Ascending aorta (tissue), 2 donors: Measurements from ENCODE around the gene HOXA10. TPM values are rescaled to one million over a fixed set of nuclear protein-coding genes. Genes with fewer than 3 reads are reported as not detected.

Experiments used
- DNase-seq, 2 donors: peaks; one replicate each; pipeline ENCODE4 v3.0.0-alpha.2; 2019; ENCODE audit warnings: low spot score in 2 of 2
- H3K27ac ChIP-seq, 2 donors: fragments of 200-600 bp; sonication (generic); one replicate each; pipeline ENCODE4 v1.5.1; 2016 to 2017; ENCODE audit warnings: mild to moderate bottlenecking in 1 of 2
- H3K27me3 ChIP-seq: fragments of 200-600 bp; sonication (generic); one replicate; pipeline ENCODE4 v1.5.1; 2017
- H3K36me3 ChIP-seq, 2 donors: fragments of 200-600 bp; sonication (generic); one replicate each; pipeline ENCODE4 v1.5.1; 2016
- H3K4me1 ChIP-seq, 2 donors: fragments of 200-600 bp; sonication (generic); one replicate each; pipeline ENCODE4 v1.5.1; 2016 to 2017; ENCODE audit warnings: mild to moderate bottlenecking in 1 of 2
- H3K4me3 ChIP-seq, 2 donors: fragments of 200-600 bp; sonication (generic); one replicate each; pipeline ENCODE4 v1.5.1; 2016 to 2017; ENCODE audit warnings: mild to moderate bottlenecking in 1 of 2
- H3K9me3 ChIP-seq, 2 donors: fragments of 200-600 bp; sonication (generic); one replicate each; pipeline ENCODE4 v1.5.1; 2016
- intact Hi-C: fragments of 100-400 bp; cut with DNase I; formaldehyde crosslinking; loops from one replicate; pipeline ENCODE4 v1.15.1; 2023
- total RNA-seq: library from RNA; depleted of rRNA; stranded (reverse); fragments of >200 nt; gene quantifications from one replicate; pipeline ENCODE4 v1.1.0, GENCODE V29; 2016
- TF ChIP-seq, protein P1 (sequence below), 3 experiments: fragments of 200-600 bp in 2 of 3; fragments of 450-650 bp in 1 of 3; sonication (generic) in 2 of 3; IDR thresholded peaks; one replicate each; pipeline ENCODE4 v1.5.1; 2016 to 2019; ENCODE audit warnings: antibody characterized with exemption in 3 of 3, mild to moderate bottlenecking in 1 of 3, moderate library complexity in 1 of 3

The HOXA10 gene
- total RNA-seq, 1 donor from 2014 or later: not detected

DNA sequence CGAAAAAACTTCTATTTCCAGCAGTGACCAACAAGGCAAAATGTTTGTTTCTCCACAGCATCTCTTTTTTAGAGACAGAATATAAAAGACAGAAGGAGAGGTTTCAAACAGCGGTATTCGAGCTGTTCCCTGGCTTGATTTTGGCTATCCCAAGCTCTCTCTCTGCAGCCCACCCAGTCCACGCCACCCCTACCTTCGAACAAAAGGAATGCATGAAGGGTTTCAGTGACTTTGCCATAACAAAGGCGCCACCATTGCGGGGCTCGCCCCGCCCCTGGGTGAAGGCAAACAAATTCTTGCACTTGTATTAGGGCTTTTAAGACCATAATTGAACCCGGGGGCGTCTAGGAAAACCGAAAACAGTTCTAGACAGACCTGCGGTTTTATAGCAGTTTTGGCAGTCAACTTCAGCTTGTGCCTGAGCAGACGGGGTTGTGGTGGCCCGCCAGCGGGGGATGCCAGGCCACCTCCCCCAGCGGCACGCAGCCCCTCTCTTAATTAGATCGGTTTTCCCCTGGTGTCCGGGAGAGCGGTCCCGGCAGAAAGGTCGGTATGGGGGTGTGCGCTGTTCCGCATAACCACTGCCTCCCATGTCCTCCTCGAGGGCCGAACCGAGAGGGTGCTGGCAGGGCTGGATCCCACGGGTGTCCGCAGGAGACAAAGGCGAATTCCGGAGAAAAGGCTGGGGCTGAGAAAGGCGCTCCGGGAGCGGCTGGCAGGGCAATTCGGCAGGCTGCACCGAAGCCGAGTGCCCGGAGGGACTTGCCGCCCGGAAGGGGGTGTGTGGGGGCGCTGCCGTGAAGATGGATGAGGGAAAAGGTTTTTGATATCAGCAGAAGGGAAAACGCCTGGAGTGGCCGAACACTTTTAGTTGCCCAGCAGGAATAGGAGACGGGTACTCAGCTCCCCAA is 13.6 kb upstream of the HOXA10 start:
- Histone ChIP-seq H3K36me3 (no peaks in the 10 kb centered on the region), H3K4me1 (peaks cover 7 to 21% of the 10 kb centered on the region in 2 donors), H3K27me3 (peaks cover 58% of the 10 kb centered on the region), H3K9me3 (no peaks in the 10 kb centered on the region), H3K27ac (no peak overlapping the region), H3K4me3 (peak overlapping the region in 1 of 2 donors; percentile 34)
- intact Hi-C loops: loop anchor here (5.0 kb wide), 1 partner anchor 1320 kb away; no protein-coding TSS in a partner anchor
- peak in 1 of 2 donors; percentile 56 for DNase-seq
- TF ChIP-seq, protein P1, sequence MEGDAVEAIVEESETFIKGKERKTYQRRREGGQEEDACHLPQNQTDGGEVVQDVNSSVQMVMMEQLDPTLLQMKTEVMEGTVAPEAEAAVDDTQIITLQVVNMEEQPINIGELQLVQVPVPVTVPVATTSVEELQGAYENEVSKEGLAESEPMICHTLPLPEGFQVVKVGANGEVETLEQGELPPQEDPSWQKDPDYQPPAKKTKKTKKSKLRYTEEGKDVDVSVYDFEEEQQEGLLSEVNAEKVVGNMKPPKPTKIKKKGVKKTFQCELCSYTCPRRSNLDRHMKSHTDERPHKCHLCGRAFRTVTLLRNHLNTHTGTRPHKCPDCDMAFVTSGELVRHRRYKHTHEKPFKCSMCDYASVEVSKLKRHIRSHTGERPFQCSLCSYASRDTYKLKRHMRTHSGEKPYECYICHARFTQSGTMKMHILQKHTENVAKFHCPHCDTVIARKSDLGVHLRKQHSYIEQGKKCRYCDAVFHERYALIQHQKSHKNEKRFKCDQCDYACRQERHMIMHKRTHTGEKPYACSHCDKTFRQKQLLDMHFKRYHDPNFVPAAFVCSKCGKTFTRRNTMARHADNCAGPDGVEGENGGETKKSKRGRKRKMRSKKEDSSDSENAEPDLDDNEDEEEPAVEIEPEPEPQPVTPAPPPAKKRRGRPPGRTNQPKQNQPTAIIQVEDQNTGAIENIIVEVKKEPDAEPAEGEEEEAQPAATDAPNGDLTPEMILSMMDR (IDR thresholded peaks at IDR 0.05): no peak

DNA sequence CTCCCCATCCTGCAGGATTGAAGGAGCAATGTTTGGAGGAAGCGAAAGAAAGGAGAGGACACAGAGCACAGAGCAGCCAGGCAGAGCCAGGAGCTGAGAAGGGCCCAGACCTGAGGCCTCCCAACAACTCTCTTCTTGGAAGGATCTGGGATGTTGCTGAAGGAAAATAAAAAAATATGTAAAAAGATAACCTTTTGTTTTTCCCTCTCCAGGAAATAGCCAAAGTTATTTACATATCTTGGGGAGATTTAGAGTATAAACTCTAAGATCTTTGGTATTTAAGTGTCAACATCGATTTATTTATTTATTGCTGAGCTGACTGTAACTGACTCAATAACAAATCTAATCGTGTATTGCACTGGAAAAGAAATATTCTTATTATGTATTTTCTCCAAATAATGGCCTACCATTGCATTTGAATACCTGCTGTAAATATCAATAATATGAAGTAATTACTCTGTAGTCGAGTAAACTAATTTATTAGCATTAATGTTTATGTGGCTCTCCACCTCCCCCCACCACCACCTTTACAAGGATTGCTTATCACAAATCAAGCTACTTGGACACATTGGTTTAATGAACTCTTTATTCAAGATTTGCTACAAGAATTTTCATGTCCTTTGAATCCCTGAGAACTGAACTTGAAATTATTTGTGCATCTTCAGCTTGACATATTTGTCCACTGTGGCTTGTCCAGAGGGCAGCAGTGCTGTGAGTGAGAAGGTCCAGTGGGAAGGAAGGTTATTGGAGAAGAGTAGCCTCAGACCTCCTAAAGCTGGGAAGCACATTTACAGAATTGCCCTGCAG is 12.8 kb upstream of the HOXA10 start:
- peaks cover 7 to 19% of the 10 kb centered on the region in 2 donors for H3K4me1 ChIP-seq
- no peak overlapping the region for H3K27ac ChIP-seq

DNA sequence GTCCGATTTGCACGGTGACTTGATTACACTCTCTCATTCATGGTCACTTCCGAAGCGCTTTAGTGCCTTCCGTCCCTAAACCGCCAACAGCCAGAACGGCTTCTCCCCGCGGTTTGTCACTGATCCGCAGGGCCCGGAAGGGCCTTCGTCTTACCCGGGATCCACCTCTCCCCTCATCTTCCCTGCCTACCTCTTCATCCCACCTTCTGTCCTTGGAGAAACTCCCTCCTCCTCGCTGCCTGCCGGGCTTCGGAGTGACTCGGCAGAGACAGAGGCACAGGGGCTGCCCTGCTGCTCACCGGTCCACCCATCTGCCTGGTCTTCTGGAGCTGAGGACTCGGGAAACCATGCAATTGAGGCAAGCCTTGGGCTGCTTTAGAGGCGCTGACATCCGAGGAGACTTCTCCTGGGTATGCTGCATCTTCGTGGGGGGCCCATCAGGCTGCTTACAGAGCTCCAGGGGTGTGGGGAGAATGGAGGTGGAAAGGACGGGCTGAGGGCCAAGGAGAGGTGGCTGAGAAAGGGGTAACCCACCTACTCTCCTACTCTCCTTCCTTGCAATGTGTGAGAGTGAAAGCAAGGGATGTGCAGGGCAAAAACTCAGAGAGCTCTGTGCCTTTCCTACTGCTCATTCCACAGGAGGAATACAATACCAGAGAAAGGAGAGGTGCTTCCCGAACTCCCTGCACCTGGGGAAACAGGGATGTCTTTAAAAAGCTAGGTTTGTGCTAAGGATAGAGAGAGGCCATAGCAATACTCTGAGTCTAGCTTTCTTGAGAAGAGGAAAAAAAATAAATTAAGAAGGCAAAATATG is 11.9 kb upstream of the HOXA10 start:
- H3K27me3 ChIP-seq: peaks cover 44% of the 10 kb centered on the region
- TF ChIP-seq, protein P1 (IDR thresholded peaks at IDR 0.05): no peak
- no peaks in the 10 kb centered on the region for H3K36me3 ChIP-seq
- peaks cover 7 to 19% of the 10 kb centered on the region in 2 donors for H3K4me1 ChIP-seq
- H3K4me3 ChIP-seq: no peak overlapping the region
- H3K9me3 ChIP-seq: no peaks in the 10 kb centered on the region
- peak in 1 of 2 donors; percentile 7 for DNase-seq
- intact Hi-C loops: loop anchor here (5.0 kb wide), 1 partner anchor 1319 kb away; no protein-coding TSS in a partner anchor
- H3K27ac ChIP-seq: no peak overlapping the region

More for the DNA sequence above, 12.8 kb upstream of the HOXA10 start:
- TF ChIP-seq, protein P1 (IDR thresholded peaks at IDR 0.05): no peak
- Histone ChIP-seq H3K9me3 (no peaks in the 10 kb centered on the region), H3K4me3 (no peak overlapping the region), H3K36me3 (no peaks in the 10 kb centered on the region), H3K27me3 (peaks cover 52% of the 10 kb centered on the region)
- intact Hi-C loops: loop anchor here (5.0 kb wide), 1 partner anchor 1320 kb away; no protein-coding TSS in a partner anchor
- no peak for DNase-seq

DNA sequence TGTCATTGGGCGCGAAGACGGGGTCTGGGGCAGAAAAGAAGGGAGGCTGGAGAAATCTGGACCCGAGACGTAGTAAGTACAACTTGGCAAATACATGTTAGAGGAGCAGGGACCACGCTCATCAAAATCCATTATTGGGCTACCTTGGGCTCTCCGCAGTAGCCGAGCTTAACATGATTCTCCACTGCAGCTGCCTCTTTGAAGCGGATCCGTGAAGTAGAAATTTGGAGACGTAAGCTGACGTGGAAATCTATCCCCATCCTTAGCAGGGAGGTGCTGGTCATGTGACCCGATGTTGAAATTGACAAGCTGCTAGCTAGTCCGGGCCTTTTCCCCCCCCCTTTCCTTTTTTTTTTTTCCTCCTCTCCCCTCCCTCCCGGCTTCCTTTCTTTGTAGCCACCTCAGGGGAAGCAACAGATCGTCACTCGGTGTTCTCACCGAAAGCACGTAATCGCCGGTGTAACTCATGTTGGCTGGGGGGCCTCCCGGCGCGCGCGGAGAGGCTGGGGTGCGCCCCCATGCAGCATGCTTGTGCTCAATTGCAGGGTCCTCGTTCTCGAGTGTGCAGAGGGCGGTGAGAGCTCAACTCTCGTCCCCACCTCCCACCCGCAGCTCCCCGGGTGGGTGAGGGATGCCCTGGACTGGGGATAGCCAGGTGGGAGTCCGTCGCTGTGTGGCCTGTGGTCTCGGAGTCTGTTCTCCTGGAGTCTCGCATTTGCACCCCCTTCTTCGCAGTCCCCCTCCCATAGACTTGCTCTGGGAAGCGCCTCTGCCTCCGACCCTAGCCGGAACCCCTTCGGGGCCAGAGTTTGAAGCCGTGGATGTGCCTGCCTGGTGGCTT is 11.1 kb upstream of the HOXA10 start, which contains the start of gene HOXA11:
TSS of gene HOXA11 (minus strand) at position 220 of the 841 bp plus-strand sequence. CDS start at position 132, 88 bp downstream.
- Histone ChIP-seq H3K4me3 (peak within 1 kb of the TSS; percentile 44 to 50), H3K27ac (no peak within 1 kb of the TSS)

More for the DNA sequence above, 11.1 kb upstream of the HOXA10 start, which contains the start of gene HOXA11:
- Histone ChIP-seq H3K4me1 (peaks cover 7 to 19% of the 10 kb centered on the region in 2 donors), H3K36me3 (no peaks in the 10 kb centered on the region), H3K9me3 (no peaks in the 10 kb centered on the region), H3K27me3 (peaks cover 46% of the 10 kb centered on the region)
- peak in 1 of 2 donors; percentile 60 for DNase-seq
- TF ChIP-seq, protein P1 (IDR thresholded peaks at IDR 0.05): no peak
- intact Hi-C loops: loop anchor here (5.0 kb wide), 1 partner anchor 1318 kb away; no protein-coding TSS in a partner anchor
